Psoas muscle (tissue), 7 donors: ENCODE measurements around the gene OOSP3. TPM values are rescaled to one million over a fixed set of nuclear protein-coding genes. Genes with fewer than 3 reads are reported as not detected.

Source experiments
- polyA plus RNA-seq, 3 donors: library from polyadenylated mRNA; stranded (reverse); fragments of 200-250 nt; gene quantifications; one replicate each; pipeline ENCODE4 v1.2.3, GENCODE V29; 2013
- total RNA-seq, 4 donors: library from RNA; stranded (reverse); fragmentation: NEBNext Ultra II Directional in 2 of 4; extraction: Animal tissue kit (Norgen Biotek cat#: 25700) in 2 of 4; gene quantifications; one replicate each; pipeline versions ENCODE4 v1.2.1 to v1.2.4, GENCODE V29; 2021 to 2023
- donor health status: healthy with polysubstance abuse.
- donor health status: DM: no; HTN: no; CAD: no; lungs with moderate emphysema.
- donor health status: Bipolar disorder and iron deficiency.
- donor health status: healthy.
- donor health status: DM: no; HTN: no; CAD: no.
- donor health status: DM: no; HTN: no; CAD: no.
- donor health status: DM: yes; HTN: yes; CAD: no.

Gene OOSP3
- total and polyA plus RNA-seq, 7 donors = not detected

Other genes with a start within 250 kb of the OOSP3 start
- 10 to 100 TPM; 29.6 to 47.8 (median 41.0) TPM for gene PATL1, start 209.7 kb upstream of the OOSP3 start, total RNA-seq
- 10 to 100 TPM; 23.9 to 47.9 (median 26.4) TPM for gene PATL1, start 209.7 kb upstream of the OOSP3 start, polyA plus RNA-seq
- not detected for gene OR10V1, start 164.9 kb upstream of the OOSP3 start, total RNA-seq
- gene OR10V1, start 164.9 kb upstream of the OOSP3 start, polyA plus RNA-seq = not detected
- 10 to 100 TPM in 1 of 4 donors, 1 to 10 TPM in 3; 7.3 to 11.1 (median 9.4) TPM for gene STX3, start 123.4 kb upstream of the OOSP3 start, total RNA-seq
- 1 to 10 TPM; 3.8 to 6.1 (median 4.7) TPM for gene STX3, start 123.4 kb upstream of the OOSP3 start, polyA plus RNA-seq
- gene MRPL16, start 68.0 kb upstream of the OOSP3 start, total RNA-seq = 10 to 100 TPM; 37.8 to 53.9 (median 50.4) TPM
- gene MRPL16, start 68.0 kb upstream of the OOSP3 start, polyA plus RNA-seq = 10 to 100 TPM; 50.2 to 92.7 (median 55.3) TPM
- not detected for gene CBLIF, start 33.3 kb upstream of the OOSP3 start, total RNA-seq
- gene CBLIF, start 33.3 kb upstream of the OOSP3 start, polyA plus RNA-seq = under 1 TPM in 1 of 3 donors, not detected in 2; 0.05 TPM
- under 1 TPM in 1 of 4 donors, not detected in 3; 0.44 TPM for gene TCN1, start 12.3 kb upstream of the OOSP3 start, total RNA-seq
- not detected for gene TCN1, start 12.3 kb upstream of the OOSP3 start, polyA plus RNA-seq
- not detected for gene OOSP1, start 59.6 kb downstream of the OOSP3 start, total RNA-seq
- under 1 TPM in 1 of 3 donors, not detected in 2; 0.22 TPM for gene OOSP1, start 59.6 kb downstream of the OOSP3 start, polyA plus RNA-seq
- gene OOSP4A, start 85.3 kb downstream of the OOSP3 start, total RNA-seq = not detected
- not detected for gene OOSP4A, start 85.3 kb downstream of the OOSP3 start, polyA plus RNA-seq
- gene OOSP4B, start 138.4 kb downstream of the OOSP3 start, total RNA-seq = not detected
- gene OOSP4B, start 138.4 kb downstream of the OOSP3 start, polyA plus RNA-seq = not detected
- gene OOSP2, start 161.6 kb downstream of the OOSP3 start, total RNA-seq = not detected
- gene OOSP2, start 161.6 kb downstream of the OOSP3 start, polyA plus RNA-seq = not detected
- not detected for gene MS4A3, start 177.9 kb downstream of the OOSP3 start, total RNA-seq
- under 1 TPM in 1 of 3 donors, not detected in 2; 0.03 TPM for gene MS4A3, start 177.9 kb downstream of the OOSP3 start, polyA plus RNA-seq
- gene MS4A2, start 209.9 kb downstream of the OOSP3 start, total RNA-seq = under 1 TPM; 0.17 to 0.55 (median 0.31) TPM
- under 1 TPM in 2 of 3 donors, not detected in 1; 0.01 to 0.05 TPM for gene MS4A2, start 209.9 kb downstream of the OOSP3 start, polyA plus RNA-seq